Body of pancreas (tissue), 4 donors: ENCODE results near the gene TMCO4. TPM values are rescaled to one million over a fixed set of nuclear protein-coding genes. Genes with fewer than 3 reads are reported as not detected.

ENCODE experiments used
- ATAC-seq: fragments of 150-250 bp; one replicate; pipeline ENCODE4 v1.9.1; 2016
- DNase-seq, 4 donors: peaks; one replicate each; pipeline ENCODE4 v3.0.0-alpha.2; 2019
- H3K27ac ChIP-seq, 4 donors: fragments of 200-600 bp; sonication (generic); 1 replicate in 3 of 4; 2 replicates in 1 of 4; pipeline versions ENCODE4 v1.5.1 to v1.6.1; 2016 to 2019; ENCODE audit warnings: mild to moderate bottlenecking in 1 of 4, mixed read lengths in 1 of 4, moderate library complexity in 1 of 4
- H3K27me3 ChIP-seq, 2 donors: fragments of 200-600 bp; sonication (generic); one replicate each; pipeline ENCODE4 v1.6.0; 2016; ENCODE audit warnings: mild to moderate bottlenecking in 1 of 2
- H3K36me3 ChIP-seq, 2 donors: fragments of 200-600 bp; sonication (generic); replicated peaks in 1 of 2; 2 replicates each; pipeline ENCODE4 v1.5.1; 2016; ENCODE audit warnings: low read depth in 2 of 2; ENCODE audit not compliant: insufficient read depth in 1 of 2
- H3K4me1 ChIP-seq: fragments of 200-600 bp; sonication (generic); one replicate; pipeline ENCODE4 v1.6.0; 2016
- H3K4me3 ChIP-seq, 2 donors: fragments of 200-600 bp; sonication (generic); 1 replicate in 1 of 2; 2 replicates in 1 of 2; pipeline ENCODE4 v1.5.1; 2016 to 2019
- H3K9me3 ChIP-seq, 3 donors: fragments of 200-600 bp; sonication (generic); 1 replicate in 2 of 3; 2 replicates in 1 of 3; pipeline ENCODE4 v1.5.1; 2016
- POLR2A ChIP-seq, 3 donors: fragments of 450-650 bp; IDR thresholded peaks; one replicate each; pipeline ENCODE4 v1.6.1; 2016; ENCODE audit warnings: antibody characterized with exemption in 3 of 3, mild to moderate bottlenecking in 2 of 3
- WGBS, 2 donors: methylation state at CpG; one replicate each; pipeline ENCODE4 v1.1.5; 2017; 5-methylcytosine and 5-hydroxymethylcytosine counted together
- intact Hi-C: fragments of 100-400 bp; cut with DNase I; formaldehyde crosslinking; loops from one replicate; pipeline ENCODE4 v1.15.1; 2023
- total RNA-seq, 2 donors: library from RNA; depleted of rRNA; stranded (reverse); fragments of >200 nt; gene quantifications; one replicate each; pipeline ENCODE4 v1.1.0, GENCODE V29; 2016
- TF ChIP-seq, protein P1 (sequence below), 7 experiments: fragments of 450-650 bp in 4 of 7; fragments of 200-600 bp in 3 of 7; sonication (generic) in 3 of 7; IDR thresholded peaks; one replicate each; pipeline ENCODE4 v1.5.1; 2016 to 2019; ENCODE audit warnings: antibody characterized with exemption in 7 of 7

The TMCO4 gene
- total RNA-seq, 2 donors from 2014 or later, result 31.3 to 36.3 TPM

DNA sequence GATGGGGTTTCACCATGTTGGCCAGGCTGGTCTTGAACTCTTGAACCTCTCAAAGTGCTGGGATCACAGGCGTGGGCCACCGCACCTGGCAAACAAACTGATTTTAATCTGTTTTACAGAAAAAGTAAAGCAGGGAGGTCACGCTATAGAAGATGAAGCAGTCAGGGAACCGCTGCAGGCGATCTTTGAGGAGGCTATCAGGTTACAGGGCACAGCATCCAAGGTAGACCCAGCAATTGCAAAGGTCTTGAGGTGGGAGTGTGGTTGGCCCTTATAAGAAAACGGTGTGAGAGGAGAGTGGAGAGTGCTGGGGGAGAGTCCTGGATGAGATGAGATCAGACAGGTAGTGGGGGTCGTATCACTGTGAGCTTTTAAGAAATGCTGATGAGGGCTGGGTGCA, 2.6 kb upstream of the TMCO4 start:
- peaks cover 23% of the 10 kb centered on the region for H3K4me1 ChIP-seq
- intact Hi-C loops, result no loop called here
- no peak for TF ChIP-seq POLR2A (IDR thresholded peaks at IDR 0.05)
- TF ChIP-seq, protein P1, sequence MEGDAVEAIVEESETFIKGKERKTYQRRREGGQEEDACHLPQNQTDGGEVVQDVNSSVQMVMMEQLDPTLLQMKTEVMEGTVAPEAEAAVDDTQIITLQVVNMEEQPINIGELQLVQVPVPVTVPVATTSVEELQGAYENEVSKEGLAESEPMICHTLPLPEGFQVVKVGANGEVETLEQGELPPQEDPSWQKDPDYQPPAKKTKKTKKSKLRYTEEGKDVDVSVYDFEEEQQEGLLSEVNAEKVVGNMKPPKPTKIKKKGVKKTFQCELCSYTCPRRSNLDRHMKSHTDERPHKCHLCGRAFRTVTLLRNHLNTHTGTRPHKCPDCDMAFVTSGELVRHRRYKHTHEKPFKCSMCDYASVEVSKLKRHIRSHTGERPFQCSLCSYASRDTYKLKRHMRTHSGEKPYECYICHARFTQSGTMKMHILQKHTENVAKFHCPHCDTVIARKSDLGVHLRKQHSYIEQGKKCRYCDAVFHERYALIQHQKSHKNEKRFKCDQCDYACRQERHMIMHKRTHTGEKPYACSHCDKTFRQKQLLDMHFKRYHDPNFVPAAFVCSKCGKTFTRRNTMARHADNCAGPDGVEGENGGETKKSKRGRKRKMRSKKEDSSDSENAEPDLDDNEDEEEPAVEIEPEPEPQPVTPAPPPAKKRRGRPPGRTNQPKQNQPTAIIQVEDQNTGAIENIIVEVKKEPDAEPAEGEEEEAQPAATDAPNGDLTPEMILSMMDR (IDR thresholded peaks at IDR 0.05), result no peak
- no peak for DNase-seq
- 81 to 82% methylated on average over 7 of the region's 7 CpGs for WGBS, 2 donors
- no peak overlapping the region for H3K27ac ChIP-seq
- no peak overlapping the region for H3K4me3 ChIP-seq
- ATAC-seq, result no peak
- H3K9me3 ChIP-seq, result no peaks in the 10 kb centered on the region
- H3K36me3 ChIP-seq, result no peaks in the 10 kb centered on the region
- no peaks in the 10 kb centered on the region for H3K27me3 ChIP-seq

DNA sequence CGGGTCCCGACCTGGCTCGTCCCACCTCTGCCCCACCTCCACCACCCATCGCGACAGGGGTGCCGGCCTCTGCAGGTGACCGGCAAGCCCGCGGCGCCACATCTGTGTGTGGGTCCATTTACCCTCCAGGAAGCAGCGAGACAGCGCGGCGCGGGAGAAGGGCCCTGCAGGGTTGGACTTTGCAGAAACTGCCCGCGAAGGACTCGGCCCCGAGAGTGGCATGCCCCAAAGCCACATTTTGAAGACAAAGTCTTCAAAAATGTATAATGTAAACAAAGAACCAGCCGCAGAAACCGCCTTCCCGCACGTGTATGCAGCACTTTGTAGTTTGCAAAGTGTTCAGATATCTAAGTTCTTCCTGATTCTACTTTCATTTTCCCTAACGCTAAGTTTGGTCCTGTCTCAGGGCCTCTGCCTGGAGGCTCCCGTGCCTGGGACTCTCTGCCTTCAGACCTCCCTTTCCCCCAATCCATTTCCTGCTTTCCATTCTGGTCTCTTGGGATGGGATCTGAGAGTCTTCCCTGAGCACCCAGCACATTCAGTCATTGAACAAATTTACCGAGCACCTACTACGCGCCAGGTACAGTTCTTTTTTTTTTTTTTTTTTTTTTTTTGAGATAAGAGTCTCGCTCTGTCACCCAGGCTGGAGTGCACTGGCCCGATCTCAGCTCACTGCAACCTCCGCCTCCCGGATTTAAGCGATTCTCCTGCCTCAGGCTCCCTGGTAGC, 524 bp upstream of the TMCO4 start:
- WGBS, 2 donors, result 13% methylated on average over 20 to 33 of the region's 33 CpGs
- peak overlapping the region; percentile 21 to 70 for H3K4me3 ChIP-seq
- peak; percentile 68 for ATAC-seq
- peak; percentile 58 to 66 (median 64) for DNase-seq
- peak overlapping the region; percentile 70 to 95 (median 90) for H3K27ac ChIP-seq
- intact Hi-C loops, result no loop called here
- H3K4me1 ChIP-seq, result peaks cover 23% of the 10 kb centered on the region
- H3K9me3 ChIP-seq, result no peaks in the 10 kb centered on the region
- no peaks in the 10 kb centered on the region for H3K36me3 ChIP-seq
- H3K27me3 ChIP-seq, result no peaks in the 10 kb centered on the region
- TF ChIP-seq, protein P1 (IDR thresholded peaks at IDR 0.05), result no peak
- TF ChIP-seq POLR2A (IDR thresholded peaks at IDR 0.05), result peak in 2 of 3 donors; percentile 35 to 40

DNA sequence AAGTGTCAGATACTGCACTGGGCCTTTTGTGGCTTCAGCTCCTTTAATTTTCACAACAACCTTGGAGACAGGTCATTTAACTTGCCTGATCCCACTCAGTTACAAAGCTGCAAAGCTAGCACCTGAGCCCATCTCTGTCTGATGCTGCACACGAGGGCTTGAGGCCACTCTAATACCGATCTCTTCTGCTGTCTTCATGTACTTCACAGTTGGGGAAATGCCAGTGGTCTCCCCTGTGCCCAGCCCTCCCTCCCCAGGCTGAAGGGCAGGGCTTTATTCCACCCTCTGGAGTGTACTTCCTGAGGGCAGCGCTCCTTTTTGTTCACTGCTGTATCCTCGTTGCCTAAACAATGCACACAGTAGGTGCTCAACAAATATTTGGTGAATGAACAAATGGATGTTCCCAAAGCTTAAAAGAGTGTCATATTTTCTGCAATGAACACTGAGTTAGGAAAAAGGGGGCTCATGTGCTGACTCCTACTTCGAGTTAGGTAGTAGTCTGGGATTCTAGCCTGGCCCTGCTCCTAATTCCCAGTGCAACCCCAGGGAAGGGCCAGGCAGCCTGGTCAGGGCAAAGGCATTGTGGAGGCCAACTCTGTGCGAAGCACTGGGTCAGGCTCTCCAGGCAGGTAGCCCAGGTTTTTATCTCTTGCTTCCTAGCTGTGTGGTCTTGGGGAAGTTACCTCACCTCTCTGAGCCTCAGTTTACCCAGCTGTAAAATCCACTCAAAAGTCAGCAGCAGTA, 1.1 kb downstream of the TMCO4 start:
- Histone ChIP-seq H3K36me3 (no peaks in the 10 kb centered on the region), H3K27ac (peak overlapping the region; percentile 70 to 95 (median 90)), H3K9me3 (no peaks in the 10 kb centered on the region), H3K4me3 (peak overlapping the region in 1 of 2 donors; percentile 70), H3K4me1 (peaks cover 23% of the 10 kb centered on the region), H3K27me3 (no peaks in the 10 kb centered on the region)
- intact Hi-C loops, result no loop called here
- ATAC-seq, result no peak
- TF ChIP-seq, protein P1 (IDR thresholded peaks at IDR 0.05), result no peak
- no peak for TF ChIP-seq POLR2A (IDR thresholded peaks at IDR 0.05)
- 48 to 57% methylated on average over 5 to 6 of the region's 6 CpGs for WGBS, 2 donors
- DNase-seq, result peak in 2 of 4 donors; percentile 8 to 19

DNA sequence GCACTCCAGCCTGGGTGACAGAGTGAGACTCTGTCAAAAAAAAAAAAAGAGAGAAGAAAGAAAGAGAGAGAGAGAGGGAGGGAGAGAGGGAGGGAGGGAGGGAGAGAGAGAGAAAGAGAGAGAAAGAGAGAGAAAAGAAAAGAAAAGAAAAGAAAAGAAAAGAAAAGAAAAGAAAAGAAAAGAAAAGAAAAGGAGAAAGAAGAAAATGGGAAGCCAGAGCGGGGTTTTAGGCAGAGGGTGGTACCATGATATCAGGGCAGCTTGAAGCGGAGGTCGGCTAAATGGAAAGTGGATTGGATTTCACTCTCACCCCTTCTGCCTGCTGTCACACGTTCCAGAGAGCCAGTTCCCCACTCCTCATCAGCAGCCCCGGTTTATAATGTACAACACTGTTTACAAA, 1.9 kb downstream of the TMCO4 start:
- DNase-seq, result no peak
- Histone ChIP-seq H3K36me3 (no peaks in the 10 kb centered on the region), H3K27ac (peak overlapping the region in 1 of 4 donors; percentile 95), H3K4me3 (no peak overlapping the region), H3K27me3 (no peaks in the 10 kb centered on the region), H3K4me1 (peaks cover 23% of the 10 kb centered on the region), H3K9me3 (no peaks in the 10 kb centered on the region)
- TF ChIP-seq POLR2A (IDR thresholded peaks at IDR 0.05), result no peak
- TF ChIP-seq, protein P1 (IDR thresholded peaks at IDR 0.05), result no peak
- intact Hi-C loops, result no loop called here
- no peak for ATAC-seq
- WGBS, 2 donors, result 76 to 80% methylated on average over 5 of the region's 5 CpGs
